HepG2 (cell line): ENCODE data around the gene TM6SF1. TPM values are rescaled to one million over a fixed set of nuclear protein-coding genes. Genes with fewer than 3 reads are reported as not detected.

Source experiments
- ATAC-seq: fragments of 200-7000 bp; cut with Tn5 transposase; 3 replicates; pipeline ENCODE4 v1.9.1; 2020; ENCODE audit warnings: mild to moderate bottlenecking, moderate library complexity
- BruUV-seq: library from RNA; stranded (reverse); fragments of 400-500 nt; replicated peaks from 2 replicates; lab custom pipeline; 2021; lab: Mats Ljungman, UMichigan
- CTCF ChIA-PET: fragments of 300-600 bp; formaldehyde crosslinking; extraction: SDS; loops from one replicate; lab custom pipeline; 2021; ENCODE audit warnings: low total read pairs, inconsistent platforms, low intra/inter-chr PET ratio; lab: Yijun Ruan, JAX
- POLR2A ChIA-PET: fragments of 350-600 bp; sonication (Branson Sonifier 250); formaldehyde crosslinking; loops from one replicate; lab custom pipeline; 2020; ENCODE audit warnings: antibody characterized with exemption, inconsistent platforms; lab: Yijun Ruan, JAX
- DNase-seq: peaks from one replicate; pipeline ENCODE4 v3.0.0-alpha.2; 2015; ENCODE audit warnings: low spot score
- FAIRE-seq: peaks from 3 replicates; lab custom pipeline; 2011; peaks lifted over from hg19 to GRCh38; lab: Jason Lieb, UNC
- H2AFZ ChIP-seq: one replicate; pipeline ENCODE4 v1.6.1; 2011; ENCODE audit warnings: low read length, inconsistent platforms
- H3K27ac ChIP-seq: fragments of 300-600 bp; 3 replicates; pipeline ENCODE4 v1.8.0; 2011; ENCODE audit warnings: mixed run types, mild to moderate bottlenecking, mixed read lengths, low read length, inconsistent platforms; ENCODE audit not compliant: insufficient read depth; ENCODE audit errors: extremely low read length
- H3K27me3 ChIP-seq, 2 experiments: fragments of 200-600 bp in 1 of 2; 2 replicates in 1 of 2; 3 replicates in 1 of 2; pipeline versions ENCODE4 v1.6.0 to v1.8.0; 2011; ENCODE audit warnings: low read length in 2 of 2, mild to moderate bottlenecking in 2 of 2, moderate library complexity in 2 of 2, inconsistent platforms in 1 of 2; ENCODE audit not compliant: insufficient read depth in 2 of 2, control insufficient read depth in 1 of 2
- H3K36me3 ChIP-seq, 2 experiments: fragments of 200-600 bp in 1 of 2; replicated peaks in 1 of 2; 2 replicates in 1 of 2; 3 replicates in 1 of 2; pipeline versions ENCODE4 v1.5.1 to v1.8.0; 2011; ENCODE audit warnings: low read length in 2 of 2, inconsistent platforms in 1 of 2; ENCODE audit not compliant: insufficient read depth in 2 of 2, control insufficient read depth in 1 of 2
- H3K4me1 ChIP-seq: 2 replicates; pipeline ENCODE4 v1.5.1; 2012; ENCODE audit warnings: low read length, inconsistent platforms; ENCODE audit not compliant: insufficient read depth
- H3K4me2 ChIP-seq: 2 replicates; pipeline ENCODE4 v1.6.0; 2011; ENCODE audit warnings: low read depth, low read length, inconsistent platforms
- H3K4me3 ChIP-seq, 3 experiments: fragments of 200-600 bp in 1 of 3; sonication (generic), shearing (Covaris generic) in 1 of 3; replicated peaks in 1 of 3; 2 replicates each; pipeline ENCODE4 v1.5.1; 2011 to 2016; ENCODE audit warnings: low read length in 3 of 3, inconsistent platforms in 2 of 3, low read depth in 2 of 3, mild to moderate bottlenecking in 2 of 3, control low read depth in 1 of 3, mixed read lengths in 1 of 3; ENCODE audit not compliant: insufficient read depth in 1 of 3
- H3K79me2 ChIP-seq: one replicate; pipeline ENCODE4 v1.6.1; 2011; ENCODE audit warnings: low read length, inconsistent platforms; ENCODE audit not compliant: insufficient read depth
- H3K9ac ChIP-seq: 2 replicates; pipeline ENCODE4 v1.6.0; 2011; ENCODE audit warnings: mild to moderate bottlenecking, low read depth, low read length, inconsistent platforms; ENCODE audit not compliant: insufficient read depth
- H3K9me3 ChIP-seq: 2 replicates; pipeline ENCODE4 v1.5.1; 2012; ENCODE audit warnings: mild to moderate bottlenecking, low read length
- H4K20me1 ChIP-seq: 2 replicates; pipeline ENCODE4 v1.6.0; 2011; ENCODE audit warnings: inconsistent platforms, mild to moderate bottlenecking, low read length, moderate library complexity; ENCODE audit not compliant: insufficient read depth
- SYNCRIP ChIP-seq: fragments of 200-400 bp; formaldehyde crosslinking; IDR thresholded peaks from 2 replicates; pipeline ENCODE4 v1.6.1; 2018; ENCODE audit warnings: mild to moderate bottlenecking, low read depth, low read length; ENCODE audit not compliant: insufficient read depth
- TBP ChIP-seq: sonication (generic); formaldehyde crosslinking; IDR thresholded peaks from 2 replicates; pipeline ENCODE4 v1.5.0; 2020; ENCODE audit warnings: missing genetic modification reagents
- TCF7 ChIP-seq: sonication (generic); IDR thresholded peaks from 2 replicates; pipeline ENCODE4 v1.6.1; 2016; ENCODE audit warnings: antibody characterized with exemption, low read depth
- ZNF430 ChIP-seq: sonication (generic); formaldehyde crosslinking; IDR thresholded peaks from 2 replicates; pipeline ENCODE4 v1.9.0; 2021; ENCODE audit warnings: mild to moderate bottlenecking, missing genetic modification reagents
- ZNF44 ChIP-seq: sonication (generic); formaldehyde crosslinking; IDR thresholded peaks from 2 replicates; pipeline ENCODE4 v1.5.1; 2020; ENCODE audit warnings: mild to moderate bottlenecking, missing genetic modification reagents
- ZNF879 ChIP-seq: sonication (generic); formaldehyde crosslinking; IDR thresholded peaks from 2 replicates; pipeline ENCODE4 v1.8.1; 2023; ENCODE audit warnings: missing genetic modification reagents
- WGBS: methylation state at CpG from one replicate; pipeline ENCODE4 v1.1.6; 2017; ENCODE audit warnings: low lambda C conversion rate; 5-methylcytosine and 5-hydroxymethylcytosine counted together
- in situ Hi-C: cut with HindIII; loops from 2 replicates; pipeline ENCODE4 v1.10.0; 2017; ENCODE audit warnings: low pct_unique_long_range_greater_than_20kb; ENCODE audit not compliant: extremely low pct_ligation_motif_present
- intact Hi-C: fragments of 100-400 bp; cut with micrococcal nuclease; formaldehyde crosslinking; loops from one replicate; pipeline ENCODE4 v1.10.0; 2022; ENCODE audit not compliant: unreplicated experiment
- polyA plus RNA-seq, 8 experiments: library from polyadenylated mRNA; depleted of rRNA in 3 of 8; stranded (reverse) in 7 of 8; unstranded in 1 of 8; fragments of >200 nt; fragmentation: Illumina TruSeq in 4 of 8; extraction: Trizol in 4 of 8; gene quantifications; 2 replicates each; pipeline versions ENCODE4 v1.2.1 to v1.2.3, GENCODE V29; 2011 to 2016; ENCODE audit warnings: low read depth in 4 of 8, missing spikeins in 1 of 8, mixed read lengths in 1 of 8; ENCODE audit not compliant: insufficient read depth in 1 of 8
- total RNA-seq, 5 experiments: library from RNA; depleted of rRNA; stranded (reverse); fragments of >200 nt; fragmentation: Illumina TruSeq; extraction: Trizol; gene quantifications; 2 replicates each; pipeline ENCODE4 v1.2.3, GENCODE V29; 2016; ENCODE audit warnings: low read depth in 1 of 5
- TF ChIP-seq, protein P1 (sequence below): sonication (generic); formaldehyde crosslinking; IDR thresholded peaks from 2 replicates; pipeline ENCODE4 v1.9.0; 2021; ENCODE audit warnings: missing genetic modification reagents, borderline replicate concordance
- TF ChIP-seq, protein P2 (sequence below): sonication (generic); formaldehyde crosslinking; IDR thresholded peaks from 2 replicates; pipeline ENCODE4 v1.4.0; 2020; ENCODE audit warnings: missing genetic modification reagents
- TF ChIP-seq, protein P3 (sequence below): sonication (generic); formaldehyde crosslinking; IDR thresholded peaks from 2 replicates; pipeline ENCODE4 v1.8.1; 2023; ENCODE audit warnings: missing genetic modification reagents, mild to moderate bottlenecking, borderline replicate concordance
- TF ChIP-seq, protein P4 (sequence below): IDR thresholded peaks from 2 replicates; pipeline ENCODE4 v1.6.1; 2016; ENCODE audit warnings: low read depth, missing genetic modification reagents, missing compliant biosample characterization
- TF ChIP-seq, protein P5 (sequence below): sonication (generic); formaldehyde crosslinking; IDR thresholded peaks from 2 replicates; pipeline ENCODE4 v1.4.0; 2020; ENCODE audit warnings: missing genetic modification reagents; ENCODE audit errors: not compliant biosample characterization

Gene TM6SF1
- total and polyA plus RNA-seq, 2 of the 13 experiments (the other 11 are each of a cell fraction or from before 2014, with no cell fraction given): not detected

DNA sequence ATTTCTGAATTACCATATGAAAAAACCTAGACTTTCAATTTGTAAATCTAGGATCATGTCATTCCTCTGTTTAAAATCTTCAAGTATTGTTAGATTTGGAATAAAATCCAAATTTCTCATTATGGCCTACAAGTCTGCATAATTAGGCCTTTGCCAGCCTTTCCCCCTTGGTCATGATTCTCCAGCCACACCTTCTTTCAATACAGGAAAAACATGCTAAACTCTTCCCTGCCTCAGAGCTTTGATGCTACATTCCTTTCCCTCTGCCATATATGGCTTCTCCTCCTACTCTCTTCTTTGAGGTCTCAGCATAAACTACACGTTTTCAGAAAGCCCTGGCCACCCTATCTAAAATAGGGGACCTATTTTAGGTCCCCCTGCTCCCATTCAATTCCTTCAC is 48.5 kb downstream of the TM6SF1 start (continued):
- TF ChIP-seq, protein P1, sequence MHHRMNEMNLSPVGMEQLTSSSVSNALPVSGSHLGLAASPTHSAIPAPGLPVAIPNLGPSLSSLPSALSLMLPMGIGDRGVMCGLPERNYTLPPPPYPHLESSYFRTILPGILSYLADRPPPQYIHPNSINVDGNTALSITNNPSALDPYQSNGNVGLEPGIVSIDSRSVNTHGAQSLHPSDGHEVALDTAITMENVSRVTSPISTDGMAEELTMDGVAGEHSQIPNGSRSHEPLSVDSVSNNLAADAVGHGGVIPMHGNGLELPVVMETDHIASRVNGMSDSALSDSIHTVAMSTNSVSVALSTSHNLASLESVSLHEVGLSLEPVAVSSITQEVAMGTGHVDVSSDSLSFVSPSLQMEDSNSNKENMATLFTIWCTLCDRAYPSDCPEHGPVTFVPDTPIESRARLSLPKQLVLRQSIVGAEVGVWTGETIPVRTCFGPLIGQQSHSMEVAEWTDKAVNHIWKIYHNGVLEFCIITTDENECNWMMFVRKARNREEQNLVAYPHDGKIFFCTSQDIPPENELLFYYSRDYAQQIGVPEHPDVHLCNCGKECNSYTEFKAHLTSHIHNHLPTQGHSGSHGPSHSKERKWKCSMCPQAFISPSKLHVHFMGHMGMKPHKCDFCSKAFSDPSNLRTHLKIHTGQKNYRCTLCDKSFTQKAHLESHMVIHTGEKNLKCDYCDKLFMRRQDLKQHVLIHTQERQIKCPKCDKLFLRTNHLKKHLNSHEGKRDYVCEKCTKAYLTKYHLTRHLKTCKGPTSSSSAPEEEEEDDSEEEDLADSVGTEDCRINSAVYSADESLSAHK (CRISPR knock-in tag): no peak
- TF ChIP-seq SYNCRIP (no peak), TCF7 (no peak), ZNF430 (CRISPR knock-in tag) (no peak)

DNA sequence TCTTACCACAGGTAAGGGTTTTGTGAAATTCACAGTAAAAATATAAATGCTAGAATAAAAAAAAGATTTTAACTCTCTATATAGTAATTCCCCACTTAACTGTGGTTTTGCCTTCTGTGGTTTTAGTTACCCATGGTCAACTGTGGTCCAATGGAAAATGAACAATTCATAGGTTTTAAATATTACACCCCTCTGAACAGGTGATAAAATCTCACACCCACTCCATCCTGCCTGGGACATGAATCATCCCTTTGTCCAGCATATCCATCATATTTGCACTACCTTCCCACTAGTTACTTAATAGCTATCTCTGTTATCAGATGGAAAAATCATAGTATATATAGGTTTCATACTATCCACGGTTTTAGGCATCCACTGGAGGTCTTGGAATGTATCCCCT is 50.9 kb downstream of the TM6SF1 start:
- FAIRE-seq (no peak), ATAC-seq (no peak), DNase-seq (peak; percentile 3)
- Histone ChIP-seq H2AFZ (no peak overlapping the region), H3K36me3 (no peaks in the 10 kb centered on the region), H3K9ac (no peak overlapping the region), H3K4me3 (no peak overlapping the region), H3K27ac (no peak overlapping the region), H3K4me2 (no peak overlapping the region), H4K20me1 (no peaks in the 10 kb centered on the region), H3K27me3 (no peaks in the 10 kb centered on the region; a peak in 1 of 5 replicates), H3K4me1 (no peaks in the 10 kb centered on the region), H3K9me3 (no peaks in the 10 kb centered on the region), H3K79me2 (no peaks in the 10 kb centered on the region)
- intact Hi-C loops: no loop called here
- BruUV-seq: no TSS peak
- POLR2A ChIA-PET: no interaction called here
- WGBS: 0% methylated on average over 1 of the region's 1 CpG
- CTCF ChIA-PET: no interaction called here
- in situ Hi-C loops: no loop called here
- TF ChIP-seq, protein P2, sequence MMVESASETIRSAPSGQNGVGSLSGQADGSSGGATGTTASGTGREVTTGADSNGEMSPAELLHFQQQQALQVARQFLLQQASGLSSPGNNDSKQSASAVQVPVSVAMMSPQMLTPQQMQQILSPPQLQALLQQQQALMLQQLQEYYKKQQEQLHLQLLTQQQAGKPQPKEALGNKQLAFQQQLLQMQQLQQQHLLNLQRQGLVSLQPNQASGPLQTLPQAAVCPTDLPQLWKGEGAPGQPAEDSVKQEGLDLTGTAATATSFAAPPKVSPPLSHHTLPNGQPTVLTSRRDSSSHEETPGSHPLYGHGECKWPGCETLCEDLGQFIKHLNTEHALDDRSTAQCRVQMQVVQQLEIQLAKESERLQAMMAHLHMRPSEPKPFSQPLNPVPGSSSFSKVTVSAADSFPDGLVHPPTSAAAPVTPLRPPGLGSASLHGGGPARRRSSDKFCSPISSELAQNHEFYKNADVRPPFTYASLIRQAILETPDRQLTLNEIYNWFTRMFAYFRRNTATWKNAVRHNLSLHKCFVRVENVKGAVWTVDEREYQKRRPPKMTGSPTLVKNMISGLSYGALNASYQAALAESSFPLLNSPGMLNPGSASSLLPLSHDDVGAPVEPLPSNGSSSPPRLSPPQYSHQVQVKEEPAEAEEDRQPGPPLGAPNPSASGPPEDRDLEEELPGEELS (CRISPR knock-in tag): no peak
- no peak for TF ChIP-seq TBP (CRISPR knock-in tag)
- TF ChIP-seq, protein P3, sequence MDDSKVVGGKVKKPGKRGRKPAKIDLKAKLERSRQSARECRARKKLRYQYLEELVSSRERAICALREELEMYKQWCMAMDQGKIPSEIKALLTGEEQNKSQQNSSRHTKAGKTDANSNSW: no peak
- TF ChIP-seq, protein P4, sequence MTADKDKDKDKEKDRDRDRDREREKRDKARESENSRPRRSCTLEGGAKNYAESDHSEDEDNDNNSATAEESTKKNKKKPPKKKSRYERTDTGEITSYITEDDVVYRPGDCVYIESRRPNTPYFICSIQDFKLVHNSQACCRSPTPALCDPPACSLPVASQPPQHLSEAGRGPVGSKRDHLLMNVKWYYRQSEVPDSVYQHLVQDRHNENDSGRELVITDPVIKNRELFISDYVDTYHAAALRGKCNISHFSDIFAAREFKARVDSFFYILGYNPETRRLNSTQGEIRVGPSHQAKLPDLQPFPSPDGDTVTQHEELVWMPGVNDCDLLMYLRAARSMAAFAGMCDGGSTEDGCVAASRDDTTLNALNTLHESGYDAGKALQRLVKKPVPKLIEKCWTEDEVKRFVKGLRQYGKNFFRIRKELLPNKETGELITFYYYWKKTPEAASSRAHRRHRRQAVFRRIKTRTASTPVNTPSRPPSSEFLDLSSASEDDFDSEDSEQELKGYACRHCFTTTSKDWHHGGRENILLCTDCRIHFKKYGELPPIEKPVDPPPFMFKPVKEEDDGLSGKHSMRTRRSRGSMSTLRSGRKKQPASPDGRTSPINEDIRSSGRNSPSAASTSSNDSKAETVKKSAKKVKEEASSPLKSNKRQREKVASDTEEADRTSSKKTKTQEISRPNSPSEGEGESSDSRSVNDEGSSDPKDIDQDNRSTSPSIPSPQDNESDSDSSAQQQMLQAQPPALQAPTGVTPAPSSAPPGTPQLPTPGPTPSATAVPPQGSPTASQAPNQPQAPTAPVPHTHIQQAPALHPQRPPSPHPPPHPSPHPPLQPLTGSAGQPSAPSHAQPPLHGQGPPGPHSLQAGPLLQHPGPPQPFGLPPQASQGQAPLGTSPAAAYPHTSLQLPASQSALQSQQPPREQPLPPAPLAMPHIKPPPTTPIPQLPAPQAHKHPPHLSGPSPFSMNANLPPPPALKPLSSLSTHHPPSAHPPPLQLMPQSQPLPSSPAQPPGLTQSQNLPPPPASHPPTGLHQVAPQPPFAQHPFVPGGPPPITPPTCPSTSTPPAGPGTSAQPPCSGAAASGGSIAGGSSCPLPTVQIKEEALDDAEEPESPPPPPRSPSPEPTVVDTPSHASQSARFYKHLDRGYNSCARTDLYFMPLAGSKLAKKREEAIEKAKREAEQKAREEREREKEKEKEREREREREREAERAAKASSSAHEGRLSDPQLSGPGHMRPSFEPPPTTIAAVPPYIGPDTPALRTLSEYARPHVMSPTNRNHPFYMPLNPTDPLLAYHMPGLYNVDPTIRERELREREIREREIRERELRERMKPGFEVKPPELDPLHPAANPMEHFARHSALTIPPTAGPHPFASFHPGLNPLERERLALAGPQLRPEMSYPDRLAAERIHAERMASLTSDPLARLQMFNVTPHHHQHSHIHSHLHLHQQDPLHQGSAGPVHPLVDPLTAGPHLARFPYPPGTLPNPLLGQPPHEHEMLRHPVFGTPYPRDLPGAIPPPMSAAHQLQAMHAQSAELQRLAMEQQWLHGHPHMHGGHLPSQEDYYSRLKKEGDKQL (CRISPR knock-in tag): no peak
- TF ChIP-seq ZNF44: no peak
- TF ChIP-seq, protein P5, sequence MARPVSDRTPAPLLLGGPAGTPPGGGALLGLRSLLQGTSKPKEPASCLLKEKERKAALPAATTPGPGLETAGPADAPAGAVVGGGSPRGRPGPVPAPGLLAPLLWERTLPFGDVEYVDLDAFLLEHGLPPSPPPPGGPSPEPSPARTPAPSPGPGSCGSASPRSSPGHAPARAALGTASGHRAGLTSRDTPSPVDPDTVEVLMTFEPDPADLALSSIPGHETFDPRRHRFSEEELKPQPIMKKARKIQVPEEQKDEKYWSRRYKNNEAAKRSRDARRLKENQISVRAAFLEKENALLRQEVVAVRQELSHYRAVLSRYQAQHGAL (CRISPR knock-in tag): no peak
- TF ChIP-seq ZNF879 (CRISPR knock-in tag): no peak
